Measurements from ENCODE around the gene STXBP2.

DNA sequence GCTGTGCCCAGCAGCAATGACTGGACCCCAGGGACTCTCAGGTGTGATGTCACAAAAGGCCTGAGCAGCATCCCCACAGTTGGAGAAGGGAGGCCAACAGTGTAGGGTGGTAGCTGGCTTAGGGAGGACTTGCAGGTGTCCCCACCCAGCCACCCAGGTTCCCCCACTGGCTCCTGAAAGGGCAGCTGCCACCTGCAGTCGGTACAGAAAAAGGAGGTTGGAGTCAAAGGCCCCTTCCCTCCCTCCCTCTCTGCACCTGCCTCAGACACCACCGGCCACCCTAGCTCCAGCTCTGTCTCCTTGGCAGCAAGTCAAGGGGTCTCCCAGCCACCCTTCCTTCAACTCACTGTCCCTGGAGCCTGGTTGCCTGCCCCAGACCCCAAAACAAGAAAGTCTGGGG lies 3.2 kb upstream of the STXBP2 start, which contains the start of gene PCP2:
- TF ChIP-seq EZH2 (IDR thresholded peaks at IDR 0.05; ENCODE audit: insufficient read depth, poor library complexity, severe bottlenecking) (no peak), EZH2phosphoT487 (IDR thresholded peaks at IDR 0.05; ENCODE audit: insufficient read depth, low read depth) (no peak)
